IMR-90 (cell line): ENCODE results near the gene NUDT19. TPM values are rescaled to one million over a fixed set of nuclear protein-coding genes. Genes with fewer than 3 reads are reported as not detected.

Experiments
- ATAC-seq: fragments of 200-7000 bp; cut with Tn5 transposase; 2 replicates; pipeline ENCODE4 v1.9.1; 2020; ENCODE audit warnings: low read depth, mild to moderate bottlenecking, moderate library complexity
- BruUV-seq: library from RNA; stranded (reverse); fragments of 400-500 nt; replicated peaks from 2 replicates; lab custom pipeline; 2021; lab: Mats Ljungman, UMichigan
- CTCF ChIA-PET: fragments of 300-600 bp; formaldehyde crosslinking; extraction: SDS; loops from one replicate; lab custom pipeline; 2021; ENCODE audit warnings: antibody characterized with exemption; lab: Yijun Ruan, JAX
- POLR2A ChIA-PET: fragments of 300-600 bp; sonication (Branson Sonifier 250); formaldehyde crosslinking; loops from one replicate; lab custom pipeline; 2022; ENCODE audit warnings: antibody characterized with exemption; ENCODE audit not compliant: unreplicated experiment; lab: Charles Lee
- DNase-seq: peaks from one replicate; pipeline ENCODE4 v3.0.0; 2013
- H2AFZ ChIP-seq: replicated peaks from 2 replicates; pipeline ENCODE3; 2013; ENCODE audit warnings: low read length, mild to moderate bottlenecking; ENCODE audit not compliant: poor library complexity
- H2AK5ac ChIP-seq: 2 replicates; pipeline ENCODE4 v1.6.1; 2013; ENCODE audit warnings: low read depth, low read length, inconsistent platforms
- H2AK9ac ChIP-seq: replicated peaks from 2 replicates; pipeline ENCODE3; 2013; ENCODE audit warnings: mild to moderate bottlenecking, low read depth, low read length, moderate library complexity; ENCODE audit not compliant: poor library complexity
- H2BK120ac ChIP-seq: 2 replicates; pipeline ENCODE4 v1.6.1; 2013; ENCODE audit warnings: low read depth, low read length, inconsistent platforms
- H2BK15ac ChIP-seq: 3 replicates; pipeline ENCODE4 v1.6.1; 2013; ENCODE audit warnings: low read depth, low read length, inconsistent platforms
- H2BK20ac ChIP-seq: 2 replicates; pipeline ENCODE4 v1.6.1; 2013; ENCODE audit warnings: low read depth, mild to moderate bottlenecking, inconsistent platforms, low read length, moderate library complexity
- H2BK5ac ChIP-seq: 2 replicates; pipeline ENCODE4 v1.6.1; 2013; ENCODE audit warnings: mild to moderate bottlenecking, low read depth, low read length, inconsistent platforms; ENCODE audit not compliant: poor library complexity, severe bottlenecking
- H3K14ac ChIP-seq: replicated peaks from 2 replicates; pipeline ENCODE4 v1.6.1; 2013; ENCODE audit warnings: low read depth, low read length, inconsistent platforms
- H3K18ac ChIP-seq: 2 replicates; pipeline ENCODE4 v1.6.1; 2013; ENCODE audit warnings: low read depth, low read length, control low read depth
- H3K23ac ChIP-seq: 2 replicates; pipeline ENCODE4 v1.6.1; 2013; ENCODE audit warnings: low read depth, low read length, inconsistent platforms
- H3K27ac ChIP-seq: 2 replicates; pipeline ENCODE4 v1.5.1; 2013; ENCODE audit warnings: mild to moderate bottlenecking, control low read depth, low read length; ENCODE audit not compliant: insufficient read depth
- H3K27me3 ChIP-seq: 2 replicates; pipeline ENCODE4 v1.6.1; 2013; ENCODE audit warnings: low read length; ENCODE audit not compliant: control insufficient read depth, insufficient read depth
- H3K36me3 ChIP-seq: 2 replicates; pipeline ENCODE4 v1.6.1; 2013; ENCODE audit warnings: low read length, mixed read lengths; ENCODE audit not compliant: control insufficient read depth, insufficient read depth
- H3K4ac ChIP-seq: 2 replicates; pipeline ENCODE4 v1.6.1; 2013; ENCODE audit warnings: low read depth, low read length, inconsistent platforms
- H3K4me1 ChIP-seq: 2 replicates; pipeline ENCODE4 v1.6.1; 2013; ENCODE audit warnings: low read length, mixed read lengths; ENCODE audit not compliant: control insufficient read depth, insufficient read depth
- H3K4me2 ChIP-seq: 2 replicates; pipeline ENCODE4 v1.6.1; 2013; ENCODE audit warnings: low read depth, mild to moderate bottlenecking, control low read depth, low read length, moderate library complexity
- H3K4me3 ChIP-seq: 2 replicates; pipeline ENCODE4 v1.5.1; 2013; ENCODE audit warnings: low read depth, mild to moderate bottlenecking, control low read depth, low read length, moderate library complexity; ENCODE audit not compliant: insufficient read depth
- H3K56ac ChIP-seq: 2 replicates; pipeline ENCODE4 v1.6.1; 2013; ENCODE audit warnings: low read length, inconsistent platforms; ENCODE audit not compliant: insufficient read depth; ENCODE audit errors: extremely low read depth
- H3K79me1 ChIP-seq, 2 experiments: 2 replicates each; pipeline ENCODE4 v1.6.1; 2013; ENCODE audit warnings: low read length in 2 of 2, inconsistent platforms in 1 of 2, low read depth in 1 of 2
- H3K9ac ChIP-seq: 2 replicates; pipeline ENCODE4 v1.6.1; 2013; ENCODE audit warnings: low read depth, low read length, control low read depth
- H3K9me1 ChIP-seq: 2 replicates; pipeline ENCODE4 v1.6.1; 2013; ENCODE audit warnings: low read length, inconsistent platforms; ENCODE audit not compliant: insufficient read depth
- H3K9me3 ChIP-seq: 2 replicates; pipeline ENCODE4 v1.6.1; 2013; ENCODE audit warnings: low read length; ENCODE audit not compliant: control insufficient read depth, insufficient read depth
- H4K20me1 ChIP-seq: 2 replicates; pipeline ENCODE4 v1.6.1; 2013; ENCODE audit warnings: low read length, inconsistent platforms; ENCODE audit not compliant: insufficient read depth
- H4K5ac ChIP-seq: 2 replicates; pipeline ENCODE4 v1.6.1; 2013; ENCODE audit warnings: mild to moderate bottlenecking, low read depth, low read length, control low read depth
- H4K8ac ChIP-seq, 2 experiments: 2 replicates each; pipeline ENCODE4 v1.6.1; 2013; ENCODE audit warnings: low read depth in 2 of 2, low read length in 2 of 2, control low read depth in 1 of 2, inconsistent platforms in 1 of 2
- H4K91ac ChIP-seq: 2 replicates; pipeline ENCODE4 v1.6.1; 2013; ENCODE audit warnings: low read depth, low read length, inconsistent platforms; ENCODE audit not compliant: insufficient read depth
- FOS ChIP-seq: fragments of 150-350 bp; IDR thresholded peaks from 2 replicates; pipeline ENCODE4 v1.6.1; 2016; ENCODE audit warnings: low read depth, low read length
- MAFK ChIP-seq: IDR thresholded peaks from 2 replicates; pipeline ENCODE4 v1.6.1; 2012; ENCODE audit warnings: low read depth, low read length, improper control_type of control experiment
- MAZ ChIP-seq: IDR thresholded peaks from 2 replicates; pipeline ENCODE4 v1.6.1; 2012; ENCODE audit warnings: low read depth, mild to moderate bottlenecking, low read length, improper control_type of control experiment, moderate library complexity, borderline replicate concordance
- MXI1 ChIP-seq: IDR thresholded peaks from 2 replicates; pipeline ENCODE4 v1.6.1; 2012; ENCODE audit warnings: low read depth, mild to moderate bottlenecking, low read length, moderate library complexity, borderline replicate concordance
- SMC3 ChIP-seq: fragments of 150-350 bp; IDR thresholded peaks from 2 replicates; pipeline ENCODE4 v1.6.1; 2016; ENCODE audit warnings: low read depth, mild to moderate bottlenecking, antibody characterized with exemption, low read length, moderate library complexity
- WGBS, 2 experiments: methylation state at CpG; one replicate each; pipeline versions ENCODE4 v1.1.5 to v1.1.7; 2013; ENCODE audit warnings: missing lambda C conversion rate in 2 of 2; ENCODE audit not compliant: insufficient read length in 1 of 2; ENCODE audit errors: extremely low coverage in 2 of 2; 5-methylcytosine and 5-hydroxymethylcytosine counted together
- dilution Hi-C: fragments of 300-500 bp; cut with HindIII; formaldehyde crosslinking; loops from one replicate; pipeline ENCODE4 v1.14.3; 2018; ENCODE audit warnings: low sequenced_read_pairs; ENCODE audit not compliant: unreplicated experiment
- in situ Hi-C: fragments of 300-500 bp; cut with MboI; formaldehyde crosslinking; loops from 3 replicates; pipeline ENCODE4 v1.14.3; 2019; ENCODE audit warnings: low sequenced_read_pairs, inconsistent platforms, mixed read lengths
- intact Hi-C: fragments of 100-400 bp; cut with micrococcal nuclease; formaldehyde crosslinking; loops from 2 replicates; pipeline ENCODE4 v1.10.0; 2022
- polyA plus RNA-seq, 3 experiments: library from polyadenylated mRNA; depleted of rRNA; stranded (reverse); fragments of >200 nt; gene quantifications; 2 replicates each; pipeline ENCODE4 v1.2.3, GENCODE V29; 2012; ENCODE audit warnings: low replicate concordance in 1 of 3
- total RNA-seq: library from RNA; depleted of rRNA; stranded (reverse); fragments of >200 nt; gene quantifications from 2 replicates; pipeline ENCODE4 v1.2.3, GENCODE V29; 2012
- TF ChIP-seq, protein P1 (sequence below): fragments of 150-350 bp; IDR thresholded peaks from 2 replicates; pipeline ENCODE4 v1.6.1; 2017; ENCODE audit warnings: mild to moderate bottlenecking, antibody characterized with exemption, low read length, low read depth

Gene NUDT19
- total and polyA plus RNA-seq, 2 of the 4 experiments (the other 2 are of a cell fraction) = 4.1 to 4.5 TPM

DNA sequence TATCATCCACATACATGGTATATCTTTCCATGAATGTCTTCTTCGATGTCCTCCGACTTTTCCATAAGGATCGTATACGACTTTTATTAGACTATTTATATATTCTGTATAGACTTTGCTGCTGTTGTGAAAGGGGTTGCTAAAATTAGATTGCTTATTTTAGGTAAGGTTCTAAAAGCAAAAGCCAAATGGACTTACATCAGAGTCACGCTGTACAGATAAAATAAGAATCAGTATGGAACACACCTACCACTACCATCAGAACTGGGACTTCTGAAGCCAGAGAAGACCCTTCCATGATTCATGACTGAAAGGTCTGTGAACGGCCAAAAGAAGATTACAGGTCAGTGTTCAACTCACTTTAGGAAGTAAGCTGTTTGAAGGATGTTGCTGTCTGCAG lies 25.5 kb upstream of the NUDT19 start:
- no peak overlapping the region for H3K9ac ChIP-seq
- H3K4me1 ChIP-seq = peaks cover 5% of the 10 kb centered on the region; the same call in 1 of the 2 replicates
- H3K27ac ChIP-seq = no peak overlapping the region
- no peak overlapping the region for H2AFZ ChIP-seq
- no peak overlapping the region for H4K91ac ChIP-seq
- no peak overlapping the region for H2BK5ac ChIP-seq
- in situ Hi-C loops (no loop called here), intact Hi-C loops (no loop called here), dilution Hi-C loops (no loop called here)
- H3K14ac ChIP-seq = no peak overlapping the region
- ChIA-PET POLR2A (no interaction called here), CTCF (no interaction called here)
- no peaks in the 10 kb centered on the region for H3K27me3 ChIP-seq
- H3K9me1 ChIP-seq = peaks cover 2% of the 10 kb centered on the region; the same call in 1 of the 2 replicates
- H3K56ac ChIP-seq = no peak overlapping the region
- no TSS peak for BruUV-seq
- H3K23ac ChIP-seq = no peak overlapping the region
- TF ChIP-seq SMC3 (no peak), FOS (no peak), MAZ (no peak), MAFK (no peak), MXI1 (no peak)
- TF ChIP-seq, protein P1, sequence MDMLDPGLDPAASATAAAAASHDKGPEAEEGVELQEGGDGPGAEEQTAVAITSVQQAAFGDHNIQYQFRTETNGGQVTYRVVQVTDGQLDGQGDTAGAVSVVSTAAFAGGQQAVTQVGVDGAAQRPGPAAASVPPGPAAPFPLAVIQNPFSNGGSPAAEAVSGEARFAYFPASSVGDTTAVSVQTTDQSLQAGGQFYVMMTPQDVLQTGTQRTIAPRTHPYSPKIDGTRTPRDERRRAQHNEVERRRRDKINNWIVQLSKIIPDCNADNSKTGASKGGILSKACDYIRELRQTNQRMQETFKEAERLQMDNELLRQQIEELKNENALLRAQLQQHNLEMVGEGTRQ = no peak
- no CpG with 5 or more reads among the region's 6 CpGs for WGBS, 2 experiments
- H3K36me3 ChIP-seq = peaks cover 9% of the 10 kb centered on the region
- no peak overlapping the region for H4K8ac ChIP-seq
- no peak overlapping the region for H2BK15ac ChIP-seq
- H3K4ac ChIP-seq = no peak overlapping the region
- H3K79me1 ChIP-seq = peaks cover 23 to 64% of the 10 kb centered on the region in 2 experiments
- H2AK5ac ChIP-seq = no peak overlapping the region
- no peak overlapping the region for H4K5ac ChIP-seq
- H3K4me2 ChIP-seq = no peak overlapping the region
- peaks cover 40% of the 10 kb centered on the region for H4K20me1 ChIP-seq
- DNase-seq (no peak), ATAC-seq (no peak)
- H3K9me3 ChIP-seq = no peaks in the 10 kb centered on the region
- no peak overlapping the region for H3K18ac ChIP-seq
- H2BK20ac ChIP-seq = no peak overlapping the region
- H2AK9ac ChIP-seq = no peak overlapping the region
- H3K4me3 ChIP-seq = no peak overlapping the region
- no peak overlapping the region for H2BK120ac ChIP-seq
